DND-41 (cell line): ENCODE results near the gene PPP1CC.

Experiments used
- EZH2 ChIP-seq: IDR thresholded peaks from 3 replicates; pipeline ENCODE4 v1.6.1; 2012; ENCODE audit warnings: borderline replicate concordance, low read depth, mild to moderate bottlenecking, moderate library complexity, low read length, inconsistent platforms; ENCODE audit not compliant: severe bottlenecking
- TF ChIP-seq, protein P1 (sequence below): IDR thresholded peaks from 2 replicates; pipeline ENCODE4 v1.5.1; 2012; ENCODE audit warnings: borderline replicate concordance, low read length, moderate library complexity, mild to moderate bottlenecking; ENCODE audit not compliant: poor library complexity, severe bottlenecking; ENCODE audit errors: extremely low read depth

DNA sequence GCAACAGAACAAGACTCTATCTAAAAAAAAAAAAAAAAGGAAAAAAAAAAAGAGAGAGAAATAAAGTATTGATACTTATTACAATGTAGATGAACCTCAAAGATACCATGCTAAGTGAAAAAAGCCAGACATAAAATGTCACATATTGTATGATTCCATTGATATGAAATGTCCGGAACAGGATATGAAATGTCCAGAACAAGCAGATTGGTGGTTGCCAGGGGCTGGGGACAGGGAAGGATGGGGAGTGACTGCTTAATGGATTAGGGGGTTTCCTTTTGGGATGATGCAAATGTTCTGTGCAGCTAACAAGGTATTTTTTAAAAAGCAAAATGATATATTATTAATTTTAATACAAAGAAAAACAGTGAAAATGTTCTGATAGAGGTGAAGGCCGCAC lies 58.8 kb downstream of the PPP1CC start:
- TF ChIP-seq, protein P1, sequence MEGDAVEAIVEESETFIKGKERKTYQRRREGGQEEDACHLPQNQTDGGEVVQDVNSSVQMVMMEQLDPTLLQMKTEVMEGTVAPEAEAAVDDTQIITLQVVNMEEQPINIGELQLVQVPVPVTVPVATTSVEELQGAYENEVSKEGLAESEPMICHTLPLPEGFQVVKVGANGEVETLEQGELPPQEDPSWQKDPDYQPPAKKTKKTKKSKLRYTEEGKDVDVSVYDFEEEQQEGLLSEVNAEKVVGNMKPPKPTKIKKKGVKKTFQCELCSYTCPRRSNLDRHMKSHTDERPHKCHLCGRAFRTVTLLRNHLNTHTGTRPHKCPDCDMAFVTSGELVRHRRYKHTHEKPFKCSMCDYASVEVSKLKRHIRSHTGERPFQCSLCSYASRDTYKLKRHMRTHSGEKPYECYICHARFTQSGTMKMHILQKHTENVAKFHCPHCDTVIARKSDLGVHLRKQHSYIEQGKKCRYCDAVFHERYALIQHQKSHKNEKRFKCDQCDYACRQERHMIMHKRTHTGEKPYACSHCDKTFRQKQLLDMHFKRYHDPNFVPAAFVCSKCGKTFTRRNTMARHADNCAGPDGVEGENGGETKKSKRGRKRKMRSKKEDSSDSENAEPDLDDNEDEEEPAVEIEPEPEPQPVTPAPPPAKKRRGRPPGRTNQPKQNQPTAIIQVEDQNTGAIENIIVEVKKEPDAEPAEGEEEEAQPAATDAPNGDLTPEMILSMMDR: no peak
- TF ChIP-seq EZH2: no peak
